ENCODE data around the gene IQGAP2. TPM values are rescaled to one million over a fixed set of nuclear protein-coding genes. Genes with fewer than 3 reads are reported as not detected.

The IQGAP2 gene
- total and polyA plus RNA-seq, 9 of the 15 experiments (the other 6 are each of a cell fraction or from before 2014, with no cell fraction given) = 8.7 to 23.2 (median 17.4) TPM

DNA sequence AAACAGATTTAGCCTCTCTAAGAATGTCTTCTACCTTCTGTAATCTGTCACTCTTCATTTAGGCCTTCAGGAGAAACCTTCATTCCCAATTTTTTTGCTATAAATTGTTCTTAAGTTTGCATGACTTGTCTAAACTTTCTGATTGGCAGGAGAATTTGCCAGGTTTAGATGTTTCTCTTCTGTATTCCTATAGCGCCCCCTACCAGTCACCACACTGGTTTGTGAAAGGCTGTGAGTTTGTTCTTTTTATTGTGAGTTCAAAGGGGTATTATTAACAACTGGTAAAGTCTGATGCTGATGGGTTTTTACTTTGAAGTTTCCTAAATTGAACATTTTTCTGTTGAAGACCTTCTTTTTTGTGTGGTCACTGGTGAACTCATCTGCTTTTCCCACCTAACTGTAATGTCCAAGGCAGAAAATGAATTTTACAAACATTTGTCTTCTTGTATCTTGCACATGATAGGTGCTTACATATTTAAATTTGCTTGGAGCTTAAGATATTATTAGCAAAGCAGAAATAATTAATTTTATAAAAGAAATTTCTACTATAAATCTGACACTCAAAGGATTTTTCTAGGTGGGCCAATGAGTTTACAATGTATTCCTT, 238.5 kb downstream of the IQGAP2 start (continued):
- TF ChIP-seq, protein P1, sequence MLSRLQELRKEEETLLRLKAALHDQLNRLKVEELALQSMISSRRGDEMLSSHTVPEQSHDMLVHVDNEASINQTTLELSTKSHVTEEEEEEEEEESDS (CRISPR knock-in tag; IDR thresholded peaks at IDR 0.05) = no peak
- TF ChIP-seq HNRNPL (IDR thresholded peaks at IDR 0.05; ENCODE audit: low read depth, low read length) (no peak), PYGO2 (tag; IDR thresholded peaks at IDR 0.05) (no peak), ZNF232 (CRISPR knock-in tag; IDR thresholded peaks at IDR 0.05) (no peak), ARID2 (IDR thresholded peaks at IDR 0.05) (no peak), KDM1A (IDR thresholded peaks at IDR 0.05) (no peak), TAL1 (IDR thresholded peaks at IDR 0.05) (no peak), KHSRP (IDR thresholded peaks at IDR 0.05) (no peak), ZNF3 (CRISPR knock-in tag; IDR thresholded peaks at IDR 0.05) (no peak), ZNF778 (CRISPR knock-in tag; IDR thresholded peaks at IDR 0.05) (no peak)
- TF ChIP-seq, protein P2, sequence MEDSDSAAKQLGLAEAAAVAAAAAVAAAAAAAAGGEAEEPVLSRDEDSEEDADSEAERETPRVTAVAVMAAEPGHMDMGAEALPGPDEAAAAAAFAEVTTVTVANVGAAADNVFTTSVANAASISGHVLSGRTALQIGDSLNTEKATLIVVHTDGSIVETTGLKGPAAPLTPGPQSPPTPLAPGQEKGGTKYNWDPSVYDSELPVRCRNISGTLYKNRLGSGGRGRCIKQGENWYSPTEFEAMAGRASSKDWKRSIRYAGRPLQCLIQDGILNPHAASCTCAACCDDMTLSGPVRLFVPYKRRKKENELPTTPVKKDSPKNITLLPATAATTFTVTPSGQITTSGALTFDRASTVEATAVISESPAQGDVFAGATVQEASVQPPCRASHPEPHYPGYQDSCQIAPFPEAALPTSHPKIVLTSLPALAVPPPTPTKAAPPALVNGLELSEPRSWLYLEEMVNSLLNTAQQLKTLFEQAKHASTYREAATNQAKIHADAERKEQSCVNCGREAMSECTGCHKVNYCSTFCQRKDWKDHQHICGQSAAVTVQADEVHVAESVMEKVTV (CRISPR knock-in tag; IDR thresholded peaks at IDR 0.05) = peak; percentile 86
- TF ChIP-seq, protein P3, sequence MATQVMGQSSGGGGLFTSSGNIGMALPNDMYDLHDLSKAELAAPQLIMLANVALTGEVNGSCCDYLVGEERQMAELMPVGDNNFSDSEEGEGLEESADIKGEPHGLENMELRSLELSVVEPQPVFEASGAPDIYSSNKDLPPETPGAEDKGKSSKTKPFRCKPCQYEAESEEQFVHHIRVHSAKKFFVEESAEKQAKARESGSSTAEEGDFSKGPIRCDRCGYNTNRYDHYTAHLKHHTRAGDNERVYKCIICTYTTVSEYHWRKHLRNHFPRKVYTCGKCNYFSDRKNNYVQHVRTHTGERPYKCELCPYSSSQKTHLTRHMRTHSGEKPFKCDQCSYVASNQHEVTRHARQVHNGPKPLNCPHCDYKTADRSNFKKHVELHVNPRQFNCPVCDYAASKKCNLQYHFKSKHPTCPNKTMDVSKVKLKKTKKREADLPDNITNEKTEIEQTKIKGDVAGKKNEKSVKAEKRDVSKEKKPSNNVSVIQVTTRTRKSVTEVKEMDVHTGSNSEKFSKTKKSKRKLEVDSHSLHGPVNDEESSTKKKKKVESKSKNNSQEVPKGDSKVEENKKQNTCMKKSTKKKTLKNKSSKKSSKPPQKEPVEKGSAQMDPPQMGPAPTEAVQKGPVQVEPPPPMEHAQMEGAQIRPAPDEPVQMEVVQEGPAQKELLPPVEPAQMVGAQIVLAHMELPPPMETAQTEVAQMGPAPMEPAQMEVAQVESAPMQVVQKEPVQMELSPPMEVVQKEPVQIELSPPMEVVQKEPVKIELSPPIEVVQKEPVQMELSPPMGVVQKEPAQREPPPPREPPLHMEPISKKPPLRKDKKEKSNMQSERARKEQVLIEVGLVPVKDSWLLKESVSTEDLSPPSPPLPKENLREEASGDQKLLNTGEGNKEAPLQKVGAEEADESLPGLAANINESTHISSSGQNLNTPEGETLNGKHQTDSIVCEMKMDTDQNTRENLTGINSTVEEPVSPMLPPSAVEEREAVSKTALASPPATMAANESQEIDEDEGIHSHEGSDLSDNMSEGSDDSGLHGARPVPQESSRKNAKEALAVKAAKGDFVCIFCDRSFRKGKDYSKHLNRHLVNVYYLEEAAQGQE (IDR thresholded peaks at IDR 0.05; ENCODE audit: borderline replicate concordance) = peak; percentile 80
- TF ChIP-seq, protein P3 (CRISPR knock-in tag; IDR thresholded peaks at IDR 0.05; ENCODE audit: low read depth) = no peak
- TF ChIP-seq, protein P4, sequence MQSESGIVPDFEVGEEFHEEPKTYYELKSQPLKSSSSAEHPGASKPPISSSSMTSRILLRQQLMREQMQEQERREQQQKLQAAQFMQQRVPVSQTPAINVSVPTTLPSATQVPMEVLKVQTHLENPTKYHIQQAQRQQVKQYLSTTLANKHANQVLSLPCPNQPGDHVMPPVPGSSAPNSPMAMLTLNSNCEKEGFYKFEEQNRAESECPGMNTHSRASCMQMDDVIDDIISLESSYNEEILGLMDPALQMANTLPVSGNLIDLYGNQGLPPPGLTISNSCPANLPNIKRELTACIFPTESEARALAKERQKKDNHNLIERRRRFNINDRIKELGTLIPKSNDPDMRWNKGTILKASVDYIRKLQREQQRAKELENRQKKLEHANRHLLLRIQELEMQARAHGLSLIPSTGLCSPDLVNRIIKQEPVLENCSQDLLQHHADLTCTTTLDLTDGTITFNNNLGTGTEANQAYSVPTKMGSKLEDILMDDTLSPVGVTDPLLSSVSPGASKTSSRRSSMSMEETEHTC (IDR thresholded peaks at IDR 0.05) = no peak
